Measurements from ENCODE around the gene MRPS33.
A peak's percentile ranks its signal among the peaks of the same experiment; 100 is the strongest.

MRPS33 gene

DNA sequence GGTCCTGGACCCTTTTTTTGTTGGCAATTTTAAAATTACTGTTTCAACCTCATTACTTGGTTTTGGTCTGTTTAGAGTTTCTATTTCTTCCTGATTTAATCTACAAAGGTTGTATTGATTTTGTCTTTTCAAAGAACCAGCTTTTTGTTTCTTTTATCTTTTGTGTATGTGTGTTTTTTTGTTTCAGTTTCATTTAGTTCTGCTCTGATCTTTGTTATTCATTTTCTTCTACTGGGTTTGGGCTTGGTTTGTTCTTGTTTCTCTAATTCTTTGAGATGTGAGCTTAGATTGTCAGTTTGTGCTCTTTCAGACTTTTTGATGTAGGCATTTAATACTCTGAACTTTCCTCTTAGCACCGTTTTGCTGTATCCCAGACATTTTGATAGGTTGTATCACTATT lies 8.5 kb upstream of the MRPS33 start:
- Histone ChIP-seq H2AFZ (ENCODE audit: low read length) (no peak overlapping the region), H3K79me2 (ENCODE audit: insufficient read depth, low read length) (no peaks in the 10 kb centered on the region)

DNA sequence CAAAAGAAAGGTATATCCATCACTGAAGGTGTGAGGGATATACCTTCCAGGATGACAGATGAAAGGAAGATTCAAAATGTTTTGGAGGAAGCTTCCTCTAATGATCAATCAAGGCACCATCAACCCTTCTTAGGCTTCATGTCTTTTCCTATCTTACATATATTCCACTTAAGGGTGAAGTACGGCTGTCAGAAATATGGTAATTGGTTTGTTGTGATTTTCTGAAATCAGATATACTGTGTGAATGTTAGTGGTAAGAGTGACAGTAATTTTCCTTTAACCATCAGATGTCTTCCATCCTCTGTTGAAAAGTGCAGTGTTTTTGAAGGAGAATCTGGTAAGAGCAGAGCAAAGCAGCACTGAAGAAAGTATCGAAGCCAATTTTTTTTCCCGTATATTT lies 2.8 kb upstream of the MRPS33 start:
- no peaks in the 10 kb centered on the region for H4K20me1 ChIP-seq (ENCODE audit: insufficient read depth, low read length)
- H3K27me3 ChIP-seq (ENCODE audit: insufficient read depth, low read length) = peaks cover 4% of the 10 kb centered on the region; the same call in 1 of the 2 replicates
- H3F3A ChIP-seq (ENCODE audit: insufficient read depth, low read length) = no peaks in the 10 kb centered on the region
- no peak overlapping the region for H3K9ac ChIP-seq (ENCODE audit: low read length)
- peaks cover 23% of the 10 kb centered on the region for H3K4me1 ChIP-seq (ENCODE audit: insufficient read depth, low read length, severe bottlenecking)
- no peak overlapping the region for H3K4me2 ChIP-seq (ENCODE audit: low read length)
- TF ChIP-seq, protein P1, sequence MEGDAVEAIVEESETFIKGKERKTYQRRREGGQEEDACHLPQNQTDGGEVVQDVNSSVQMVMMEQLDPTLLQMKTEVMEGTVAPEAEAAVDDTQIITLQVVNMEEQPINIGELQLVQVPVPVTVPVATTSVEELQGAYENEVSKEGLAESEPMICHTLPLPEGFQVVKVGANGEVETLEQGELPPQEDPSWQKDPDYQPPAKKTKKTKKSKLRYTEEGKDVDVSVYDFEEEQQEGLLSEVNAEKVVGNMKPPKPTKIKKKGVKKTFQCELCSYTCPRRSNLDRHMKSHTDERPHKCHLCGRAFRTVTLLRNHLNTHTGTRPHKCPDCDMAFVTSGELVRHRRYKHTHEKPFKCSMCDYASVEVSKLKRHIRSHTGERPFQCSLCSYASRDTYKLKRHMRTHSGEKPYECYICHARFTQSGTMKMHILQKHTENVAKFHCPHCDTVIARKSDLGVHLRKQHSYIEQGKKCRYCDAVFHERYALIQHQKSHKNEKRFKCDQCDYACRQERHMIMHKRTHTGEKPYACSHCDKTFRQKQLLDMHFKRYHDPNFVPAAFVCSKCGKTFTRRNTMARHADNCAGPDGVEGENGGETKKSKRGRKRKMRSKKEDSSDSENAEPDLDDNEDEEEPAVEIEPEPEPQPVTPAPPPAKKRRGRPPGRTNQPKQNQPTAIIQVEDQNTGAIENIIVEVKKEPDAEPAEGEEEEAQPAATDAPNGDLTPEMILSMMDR (IDR thresholded peaks at IDR 0.05; ENCODE audit: low read length) = no peak
- no peak for TF ChIP-seq EZH2 (IDR thresholded peaks at IDR 0.05; ENCODE audit: borderline replicate concordance, low read length)
- H3K79me2 ChIP-seq (ENCODE audit: insufficient read depth, low read length) = peaks cover 8% of the 10 kb centered on the region; the same call in 1 of the 2 replicates
- no peak overlapping the region for H2AFZ ChIP-seq (ENCODE audit: low read length)
- H3K4me3 ChIP-seq (ENCODE audit: low read depth, low read length, poor library complexity, severe bottlenecking) = no peak overlapping the region
- H3K27ac ChIP-seq (ENCODE audit: low read depth, low read length, poor library complexity, severe bottlenecking) = no peak overlapping the region
- peaks cover 4% of the 10 kb centered on the region; the same call in 1 of the 2 replicates for H3K9me3 ChIP-seq (ENCODE audit: low read length)
- H3K36me3 ChIP-seq (ENCODE audit: insufficient read depth, low read length) = peaks cover 5% of the 10 kb centered on the region; the same call in 1 of the 2 replicates
- no peaks in the 10 kb centered on the region for H3K9me2 ChIP-seq (ENCODE audit: low read depth, low read length)

More for the DNA sequence above, 8.5 kb upstream of the MRPS33 start:
- Histone ChIP-seq H3K9me3 (ENCODE audit: low read length) (peaks cover 6% of the 10 kb centered on the region; the same call in 1 of the 2 replicates), H3K4me3 (ENCODE audit: low read depth, low read length, poor library complexity, severe bottlenecking) (no peak overlapping the region), H3K27me3 (ENCODE audit: insufficient read depth, low read length) (no peaks in the 10 kb centered on the region; the same call in 1 of the 2 replicates), H3K4me1 (ENCODE audit: insufficient read depth, low read length, severe bottlenecking) (no peaks in the 10 kb centered on the region), H4K20me1 (ENCODE audit: insufficient read depth, low read length) (no peaks in the 10 kb centered on the region), H3K9me2 (ENCODE audit: low read depth, low read length) (no peaks in the 10 kb centered on the region), H3K9ac (ENCODE audit: low read length) (no peak overlapping the region), H3K36me3 (ENCODE audit: insufficient read depth, low read length) (no peaks in the 10 kb centered on the region), H3K4me2 (ENCODE audit: low read length) (no peak overlapping the region), H3F3A (ENCODE audit: insufficient read depth, low read length) (no peaks in the 10 kb centered on the region), H3K27ac (ENCODE audit: low read depth, low read length, poor library complexity, severe bottlenecking) (no peak overlapping the region)
- TF ChIP-seq EZH2 (IDR thresholded peaks at IDR 0.05; ENCODE audit: borderline replicate concordance, low read length) = no peak

DNA sequence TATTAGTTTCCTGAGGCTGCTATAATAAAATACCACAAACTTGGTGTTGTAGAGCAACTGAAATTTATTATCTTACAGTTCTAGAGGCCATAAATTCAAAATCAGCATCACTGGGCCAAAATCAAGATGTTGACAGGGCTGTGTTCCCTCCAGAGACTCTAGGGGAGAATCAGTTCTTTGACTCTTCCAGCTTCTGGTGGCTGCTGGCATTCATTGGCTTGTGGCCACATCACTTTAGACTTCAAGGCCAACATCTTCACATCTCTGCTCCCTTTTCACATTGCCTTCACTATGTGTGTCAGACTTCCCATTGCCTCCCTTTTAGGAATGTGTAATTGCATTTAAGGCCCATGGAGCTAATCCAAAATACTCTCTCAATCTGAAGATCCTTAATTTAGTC lies 1.6 kb upstream of the MRPS33 start:
- TF ChIP-seq, protein P1 (IDR thresholded peaks at IDR 0.05; ENCODE audit: low read length) = no peak
- no peak for TF ChIP-seq EZH2 (IDR thresholded peaks at IDR 0.05; ENCODE audit: borderline replicate concordance, low read length)
- Histone ChIP-seq H3K9me3 (ENCODE audit: low read length) (peaks cover 4% of the 10 kb centered on the region; the same call in 1 of the 2 replicates), H3K79me2 (ENCODE audit: insufficient read depth, low read length) (peaks cover 8% of the 10 kb centered on the region; the same call in 1 of the 2 replicates), H3K9me2 (ENCODE audit: low read depth, low read length) (no peaks in the 10 kb centered on the region), H3K27ac (ENCODE audit: low read depth, low read length, poor library complexity, severe bottlenecking) (no peak overlapping the region), H3K36me3 (ENCODE audit: insufficient read depth, low read length) (peaks cover 5% of the 10 kb centered on the region; the same call in 1 of the 2 replicates), H2AFZ (ENCODE audit: low read length) (no peak overlapping the region), H3K27me3 (ENCODE audit: insufficient read depth, low read length) (peaks cover 4% of the 10 kb centered on the region; the same call in 1 of the 2 replicates), H3F3A (ENCODE audit: insufficient read depth, low read length) (no peaks in the 10 kb centered on the region), H3K9ac (ENCODE audit: low read length) (no peak overlapping the region), H3K4me3 (ENCODE audit: low read depth, low read length, poor library complexity, severe bottlenecking) (no peak overlapping the region), H3K4me2 (ENCODE audit: low read length) (no peak overlapping the region), H4K20me1 (ENCODE audit: insufficient read depth, low read length) (no peaks in the 10 kb centered on the region), H3K4me1 (ENCODE audit: insufficient read depth, low read length, severe bottlenecking) (peaks cover 27% of the 10 kb centered on the region)

GRCh38 chr7:141014125-141014523 lies 628 bp downstream of the MRPS33 start:
- Histone ChIP-seq H3K79me2 (ENCODE audit: insufficient read depth, low read length) (peaks cover 8% of the 10 kb centered on the region; the same call in 1 of the 2 replicates), H3K27ac (ENCODE audit: low read depth, low read length, poor library complexity, severe bottlenecking) (peak overlapping the region; percentile 71), H3K4me1 (ENCODE audit: insufficient read depth, low read length, severe bottlenecking) (peaks cover 27% of the 10 kb centered on the region), H3K36me3 (ENCODE audit: insufficient read depth, low read length) (peaks cover 19% of the 10 kb centered on the region), H2AFZ (ENCODE audit: low read length) (no peak overlapping the region), H4K20me1 (ENCODE audit: insufficient read depth, low read length) (no peaks in the 10 kb centered on the region), H3K4me3 (ENCODE audit: low read depth, low read length, poor library complexity, severe bottlenecking) (peak overlapping the region; percentile 82), H3K27me3 (ENCODE audit: insufficient read depth, low read length) (peaks cover 4% of the 10 kb centered on the region; the same call in 1 of the 2 replicates), H3K4me2 (ENCODE audit: low read length) (peak overlapping the region; percentile 91), H3K9ac (ENCODE audit: low read length) (peak overlapping the region; percentile 78), H3K9me3 (ENCODE audit: low read length) (peaks cover 4% of the 10 kb centered on the region; the same call in 1 of the 2 replicates), H3F3A (ENCODE audit: insufficient read depth, low read length) (no peaks in the 10 kb centered on the region), H3K9me2 (ENCODE audit: low read depth, low read length) (no peaks in the 10 kb centered on the region)
- no peak for TF ChIP-seq EZH2 (IDR thresholded peaks at IDR 0.05; ENCODE audit: borderline replicate concordance, low read length)
- TF ChIP-seq, protein P1 (IDR thresholded peaks at IDR 0.05; ENCODE audit: low read length) = no peak
